NT2/D1 (cell line): ENCODE data around the gene LMO2.
"Not testable (repeated sequence)": the region's sequence is repeated elsewhere in the genome, so short reads cannot be mapped to it uniquely, and the experiment has no call there.

Experiments
- DNase-seq: peaks from one replicate; pipeline ENCODE4 v3.0.0-alpha.2; 2011; ENCODE audit warnings: low read depth, low spot score
- H3K27me3 ChIP-seq: 2 replicates; pipeline ENCODE4 v1.6.0; 2011; ENCODE audit warnings: mild to moderate bottlenecking; ENCODE audit not compliant: insufficient read length, insufficient read depth
- H3K36me3 ChIP-seq: 2 replicates; pipeline ENCODE4 v1.6.1; 2011; ENCODE audit warnings: mild to moderate bottlenecking, low read length, mixed read lengths; ENCODE audit not compliant: insufficient read depth, insufficient read length
- H3K4me1 ChIP-seq: 2 replicates; pipeline ENCODE4 v1.5.1; 2011; ENCODE audit not compliant: insufficient read depth, insufficient read length
- H3K4me3 ChIP-seq: 2 replicates; pipeline ENCODE4 v1.5.1; 2011; ENCODE audit warnings: low read depth; ENCODE audit not compliant: insufficient read length
- H3K9ac ChIP-seq: 2 replicates; pipeline ENCODE4 v1.6.0; 2011; ENCODE audit warnings: low read depth; ENCODE audit not compliant: insufficient read length
- H3K9me3 ChIP-seq: 2 replicates; pipeline ENCODE4 v1.5.1; 2011; ENCODE audit warnings: mild to moderate bottlenecking, low read length; ENCODE audit not compliant: insufficient read depth
- SUZ12 ChIP-seq: IDR thresholded peaks from 2 replicates; pipeline ENCODE4 v1.6.1; 2011; ENCODE audit not compliant: insufficient read length, insufficient read depth; ENCODE audit errors: extremely low read depth
- YY1 ChIP-seq: IDR thresholded peaks from 2 replicates; pipeline ENCODE4 v1.6.1; 2011; ENCODE audit not compliant: insufficient read length, insufficient read depth
- ZNF274 ChIP-seq: IDR thresholded peaks from 2 replicates; pipeline ENCODE4 v1.6.1; 2011; ENCODE audit warnings: mild to moderate bottlenecking, low read depth, low read length

Gene LMO2

GRCh38 chr11:33933602-33934001 is 41.7 kb upstream of the LMO2 start:
- Histone ChIP-seq H3K9me3 (peaks cover 17% of the 10 kb centered on the region; the same call in 1 of the 2 replicates), H3K9ac (no peak overlapping the region), H3K36me3 (no peaks in the 10 kb centered on the region), H3K27me3 (no peaks in the 10 kb centered on the region), H3K4me3 (no peak overlapping the region), H3K4me1 (no peaks in the 10 kb centered on the region)
- no peak for TF ChIP-seq ZNF274
- no peak for TF ChIP-seq SUZ12
- TF ChIP-seq YY1 = no peak
- DNase-seq = no peak

GRCh38 chr11:33932721-33933120 is 40.8 kb upstream of the LMO2 start:
- Histone ChIP-seq H3K9me3 (peaks cover 17% of the 10 kb centered on the region; the same call in 1 of the 2 replicates), H3K27me3 (no peaks in the 10 kb centered on the region), H3K4me1 (no peaks in the 10 kb centered on the region), H3K36me3 (no peaks in the 10 kb centered on the region), H3K4me3 (no peak overlapping the region), H3K9ac (no peak overlapping the region)
- DNase-seq = no peak
- TF ChIP-seq YY1 (no peak), ZNF274 (no peak), SUZ12 (no peak)

- H3K27me3 ChIP-seq, H3K9ac ChIP-seq, H3K36me3 ChIP-seq, H3K4me1 ChIP-seq, H3K4me3 ChIP-seq, DNase-seq: not testable (repeated sequence)
- H3K9me3 ChIP-seq = peaks cover 17% of the 10 kb centered on the region; the same call in 1 of the 2 replicates
Measured at GRCh38 chr11:33931739-33932366, 40.0 kb upstream of the LMO2 start.

- no peaks in the 10 kb centered on the region for H3K4me1 ChIP-seq
- DNase-seq = no peak
- no peak overlapping the region for H3K9ac ChIP-seq
- TF ChIP-seq ZNF274 = no peak
- TF ChIP-seq SUZ12 = no peak
- no peak for TF ChIP-seq YY1
- no peak overlapping the region for H3K4me3 ChIP-seq
- peaks cover 17% of the 10 kb centered on the region; the same call in 1 of the 2 replicates for H3K9me3 ChIP-seq
- no peaks in the 10 kb centered on the region for H3K27me3 ChIP-seq
- no peaks in the 10 kb centered on the region for H3K36me3 ChIP-seq
Measured at GRCh38 chr11:33931067-33931466, 39.2 kb upstream of the LMO2 start.

GRCh38 chr11:33930317-33931021 is 38.6 kb upstream of the LMO2 start:
- Histone ChIP-seq H3K4me1 (no peaks in the 10 kb centered on the region), H3K9ac (no peak overlapping the region), H3K9me3 (peaks cover 17% of the 10 kb centered on the region; the same call in 1 of the 2 replicates), H3K27me3 (no peaks in the 10 kb centered on the region), H3K36me3 (no peaks in the 10 kb centered on the region), H3K4me3 (no peak overlapping the region)
- DNase-seq = no peak
- no peak for TF ChIP-seq SUZ12
- no peak for TF ChIP-seq ZNF274
- no peak for TF ChIP-seq YY1

- Histone ChIP-seq H3K27me3 (no peaks in the 10 kb centered on the region), H3K9me3 (peaks cover 17% of the 10 kb centered on the region; the same call in 1 of the 2 replicates), H3K36me3 (no peaks in the 10 kb centered on the region), H3K4me1 (no peaks in the 10 kb centered on the region), H3K4me3 (no peak overlapping the region), H3K9ac (no peak overlapping the region)
- TF ChIP-seq SUZ12 = no peak
- no peak for TF ChIP-seq YY1
- TF ChIP-seq ZNF274 = no peak
- no peak for DNase-seq
Measured at GRCh38 chr11:33928564-33928963, 36.7 kb upstream of the LMO2 start.

GRCh38 chr11:33926671-33927552 is 35.0 kb upstream of the LMO2 start:
- Histone ChIP-seq H3K4me3 (no peak overlapping the region), H3K9me3 (peaks cover 10% of the 10 kb centered on the region; the same call in 1 of the 2 replicates), H3K27me3 (no peaks in the 10 kb centered on the region), H3K4me1 (no peaks in the 10 kb centered on the region), H3K9ac (no peak overlapping the region), H3K36me3 (no peaks in the 10 kb centered on the region)
- DNase-seq = no peak
- TF ChIP-seq SUZ12 (no peak), ZNF274 (no peak), YY1 (no peak)
